HL-60 (cell line): ENCODE data around the gene CLASP2.

Source experiments
- DNase-seq, 2 experiments: peaks; one replicate each; pipeline ENCODE4 v3.0.0-alpha.2; 2010 to 2020; ENCODE audit warnings: low read depth in 1 of 2, low spot score in 1 of 2
- H3K27ac ChIP-seq: fragments of 250-450 bp; sonication (Bioruptor Pico); replicated peaks from 2 replicates; pipeline ENCODE4 v1.5.1; 2020; ENCODE audit warnings: mild to moderate bottlenecking, moderate library complexity
- H3K27me3 ChIP-seq: fragments of 250-450 bp; sonication (Bioruptor Pico); 2 replicates; pipeline ENCODE4 v1.5.1; 2021; ENCODE audit warnings: mild to moderate bottlenecking, moderate library complexity; ENCODE audit not compliant: insufficient read depth, poor library complexity, severe bottlenecking
- H3K4me3 ChIP-seq: replicated peaks from 2 replicates; pipeline ENCODE4 v1.5.1; 2011; ENCODE audit warnings: mild to moderate bottlenecking, control low read depth, low read length; ENCODE audit not compliant: insufficient read depth
- GABPA ChIP-seq: IDR thresholded peaks from 2 replicates; pipeline ENCODE4 v1.6.1; 2012; ENCODE audit warnings: low read depth
- POLR2AphosphoS5 ChIP-seq: IDR thresholded peaks from 2 replicates; pipeline ENCODE4 v1.6.1; 2012; ENCODE audit warnings: low read depth
- SPI1 ChIP-seq: IDR thresholded peaks from 2 replicates; pipeline ENCODE4 v1.6.1; 2012; ENCODE audit warnings: low read depth, mild to moderate bottlenecking, borderline replicate concordance
- TF ChIP-seq, protein P1 (sequence below): IDR thresholded peaks from one replicate; pipeline ENCODE4 v1.5.1; 2011; ENCODE audit warnings: low read length, control low read depth, inconsistent platforms; ENCODE audit not compliant: insufficient read depth
- TF ChIP-seq, protein P2 (sequence below): IDR thresholded peaks from 2 replicates; pipeline ENCODE4 v1.6.1; 2012; ENCODE audit warnings: low read depth; ENCODE audit not compliant: insufficient replicate concordance

CLASP2 gene

DNA sequence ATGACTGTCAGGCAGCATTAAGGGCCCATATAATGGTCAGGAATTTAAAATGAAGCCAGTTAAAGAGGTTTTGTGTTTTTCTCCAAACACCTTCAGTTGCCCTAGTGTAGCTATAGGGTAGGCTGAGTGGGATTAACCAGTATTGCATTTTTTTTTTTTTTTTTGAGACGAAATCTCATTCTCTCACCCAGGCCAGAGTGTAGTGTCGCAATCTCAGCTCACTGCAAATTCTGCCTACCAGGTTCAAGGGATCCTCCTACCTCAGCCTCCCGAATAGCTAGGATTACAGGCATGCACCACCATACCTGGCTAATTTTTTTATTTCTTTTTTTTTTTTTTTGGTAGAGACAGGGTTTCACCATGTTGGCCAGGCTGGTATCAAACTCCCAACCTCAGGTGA lies 7.0 kb downstream of the CLASP2 start:
- Histone ChIP-seq H3K27ac (no peak overlapping the region), H3K27me3 (no peaks in the 10 kb centered on the region), H3K4me3 (no peak overlapping the region)
- TF ChIP-seq POLR2AphosphoS5 (no peak), GABPA (no peak), SPI1 (no peak)
- TF ChIP-seq, protein P1, sequence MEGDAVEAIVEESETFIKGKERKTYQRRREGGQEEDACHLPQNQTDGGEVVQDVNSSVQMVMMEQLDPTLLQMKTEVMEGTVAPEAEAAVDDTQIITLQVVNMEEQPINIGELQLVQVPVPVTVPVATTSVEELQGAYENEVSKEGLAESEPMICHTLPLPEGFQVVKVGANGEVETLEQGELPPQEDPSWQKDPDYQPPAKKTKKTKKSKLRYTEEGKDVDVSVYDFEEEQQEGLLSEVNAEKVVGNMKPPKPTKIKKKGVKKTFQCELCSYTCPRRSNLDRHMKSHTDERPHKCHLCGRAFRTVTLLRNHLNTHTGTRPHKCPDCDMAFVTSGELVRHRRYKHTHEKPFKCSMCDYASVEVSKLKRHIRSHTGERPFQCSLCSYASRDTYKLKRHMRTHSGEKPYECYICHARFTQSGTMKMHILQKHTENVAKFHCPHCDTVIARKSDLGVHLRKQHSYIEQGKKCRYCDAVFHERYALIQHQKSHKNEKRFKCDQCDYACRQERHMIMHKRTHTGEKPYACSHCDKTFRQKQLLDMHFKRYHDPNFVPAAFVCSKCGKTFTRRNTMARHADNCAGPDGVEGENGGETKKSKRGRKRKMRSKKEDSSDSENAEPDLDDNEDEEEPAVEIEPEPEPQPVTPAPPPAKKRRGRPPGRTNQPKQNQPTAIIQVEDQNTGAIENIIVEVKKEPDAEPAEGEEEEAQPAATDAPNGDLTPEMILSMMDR: no peak
- TF ChIP-seq, protein P2, sequence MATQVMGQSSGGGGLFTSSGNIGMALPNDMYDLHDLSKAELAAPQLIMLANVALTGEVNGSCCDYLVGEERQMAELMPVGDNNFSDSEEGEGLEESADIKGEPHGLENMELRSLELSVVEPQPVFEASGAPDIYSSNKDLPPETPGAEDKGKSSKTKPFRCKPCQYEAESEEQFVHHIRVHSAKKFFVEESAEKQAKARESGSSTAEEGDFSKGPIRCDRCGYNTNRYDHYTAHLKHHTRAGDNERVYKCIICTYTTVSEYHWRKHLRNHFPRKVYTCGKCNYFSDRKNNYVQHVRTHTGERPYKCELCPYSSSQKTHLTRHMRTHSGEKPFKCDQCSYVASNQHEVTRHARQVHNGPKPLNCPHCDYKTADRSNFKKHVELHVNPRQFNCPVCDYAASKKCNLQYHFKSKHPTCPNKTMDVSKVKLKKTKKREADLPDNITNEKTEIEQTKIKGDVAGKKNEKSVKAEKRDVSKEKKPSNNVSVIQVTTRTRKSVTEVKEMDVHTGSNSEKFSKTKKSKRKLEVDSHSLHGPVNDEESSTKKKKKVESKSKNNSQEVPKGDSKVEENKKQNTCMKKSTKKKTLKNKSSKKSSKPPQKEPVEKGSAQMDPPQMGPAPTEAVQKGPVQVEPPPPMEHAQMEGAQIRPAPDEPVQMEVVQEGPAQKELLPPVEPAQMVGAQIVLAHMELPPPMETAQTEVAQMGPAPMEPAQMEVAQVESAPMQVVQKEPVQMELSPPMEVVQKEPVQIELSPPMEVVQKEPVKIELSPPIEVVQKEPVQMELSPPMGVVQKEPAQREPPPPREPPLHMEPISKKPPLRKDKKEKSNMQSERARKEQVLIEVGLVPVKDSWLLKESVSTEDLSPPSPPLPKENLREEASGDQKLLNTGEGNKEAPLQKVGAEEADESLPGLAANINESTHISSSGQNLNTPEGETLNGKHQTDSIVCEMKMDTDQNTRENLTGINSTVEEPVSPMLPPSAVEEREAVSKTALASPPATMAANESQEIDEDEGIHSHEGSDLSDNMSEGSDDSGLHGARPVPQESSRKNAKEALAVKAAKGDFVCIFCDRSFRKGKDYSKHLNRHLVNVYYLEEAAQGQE: no peak
- no peak for DNase-seq

DNA sequence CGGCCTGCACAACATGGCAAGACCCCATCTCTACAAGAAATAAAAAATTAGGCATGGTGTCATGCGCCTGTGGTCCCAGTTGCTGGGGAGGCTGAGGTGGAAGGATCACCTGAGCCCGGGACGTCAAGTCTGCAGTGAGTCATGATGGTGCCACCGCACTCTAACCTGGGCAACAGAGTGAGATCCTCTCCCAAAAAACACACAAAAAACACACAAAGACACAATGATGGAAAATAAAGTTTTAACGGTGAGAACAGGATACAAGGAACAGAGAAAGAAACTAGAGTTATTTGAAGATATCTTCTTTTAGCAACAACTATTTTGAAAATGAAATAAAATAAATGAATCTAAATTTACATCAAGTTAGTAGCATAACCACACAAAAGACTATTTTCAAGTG lies 12.0 kb downstream of the CLASP2 start:
- no peak for TF ChIP-seq POLR2AphosphoS5
- no peak for TF ChIP-seq GABPA
- TF ChIP-seq, protein P1: no peak
- TF ChIP-seq, protein P2: no peak
- no peak for TF ChIP-seq SPI1
- Histone ChIP-seq H3K27ac (no peak overlapping the region), H3K27me3 (no peaks in the 10 kb centered on the region), H3K4me3 (no peak overlapping the region)
- DNase-seq: no peak

DNA sequence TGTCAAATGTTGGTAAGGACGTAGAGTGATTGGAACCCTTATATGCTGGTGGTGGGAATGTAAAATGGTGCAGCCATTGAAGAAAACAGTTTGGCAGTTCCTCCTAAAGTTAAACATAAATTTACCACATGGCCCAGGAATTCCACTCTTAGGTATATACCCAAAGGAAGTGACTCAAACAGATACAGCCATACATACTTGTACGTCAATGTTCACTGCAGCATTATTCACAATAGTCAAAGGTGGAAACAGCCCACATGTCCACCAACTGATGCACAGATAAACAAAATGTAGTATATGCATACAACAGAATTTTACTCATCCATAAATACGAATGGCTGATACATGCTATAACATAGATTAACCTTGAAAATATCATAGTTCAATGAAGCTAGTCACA lies 13.2 kb downstream of the CLASP2 start:
- no peak for DNase-seq
- Histone ChIP-seq H3K27me3 (no peaks in the 10 kb centered on the region), H3K27ac (no peak overlapping the region), H3K4me3 (no peak overlapping the region)
- TF ChIP-seq SPI1: no peak
- TF ChIP-seq, protein P1: no peak
- TF ChIP-seq GABPA: no peak
- no peak for TF ChIP-seq POLR2AphosphoS5
- TF ChIP-seq, protein P2: no peak
